Measurements from ENCODE around the gene SGSH.

DNA sequence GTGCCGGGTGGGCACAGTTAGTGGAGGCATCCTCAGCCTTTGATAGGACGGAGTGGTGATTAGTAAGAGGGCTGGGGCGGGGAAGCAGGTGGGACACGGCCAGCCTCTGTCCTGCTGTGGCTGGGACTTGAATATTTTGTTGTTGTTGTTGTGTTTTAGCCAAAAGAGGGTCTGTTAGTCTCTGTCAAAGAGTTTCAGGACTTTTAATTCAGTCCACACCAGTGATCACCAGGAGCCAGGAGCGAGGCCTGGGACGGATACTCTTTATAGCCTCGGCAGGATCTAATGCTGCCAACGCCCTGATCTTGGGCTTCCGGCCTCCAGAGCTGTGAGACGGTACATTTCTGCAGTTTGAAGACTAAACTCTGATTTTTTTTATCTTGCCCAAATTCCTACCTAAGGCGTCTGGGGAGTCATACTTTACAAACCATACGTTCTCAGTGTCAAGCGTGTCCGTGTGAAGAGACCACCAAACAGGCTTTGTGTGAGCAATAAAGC is 37.6 kb upstream of the SGSH start:
- TF ChIP-seq YY1 (IDR thresholded peaks at IDR 0.05; ENCODE audit: insufficient read depth, insufficient read length) (no peak), ZNF274 (IDR thresholded peaks at IDR 0.05; ENCODE audit: low read depth, low read length) (no peak)
